Suppressor macrophage (primary cell): ENCODE results near the gene COL8A2.

ENCODE experiments used
- DNase-seq, 4 experiments: peaks; one replicate each; pipeline ENCODE4 v3.0.0-alpha.2; 2020 to 2022

COL8A2 gene

DNA sequence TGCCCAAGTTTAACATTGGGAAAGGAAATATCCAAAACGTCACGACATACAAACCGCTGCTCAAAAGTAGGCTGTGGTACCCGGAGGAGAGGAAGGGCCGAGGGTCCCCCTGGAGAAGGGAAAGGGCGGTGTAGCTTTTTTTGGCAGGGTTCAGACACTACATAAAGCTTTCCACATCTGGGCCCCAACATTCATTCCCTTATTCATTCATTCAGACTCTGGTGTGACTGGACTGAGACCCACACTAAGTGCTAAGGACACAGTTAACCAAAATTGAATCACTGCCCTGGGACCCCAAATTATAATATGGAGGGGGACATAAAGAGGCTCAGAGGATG, 10.3 kb upstream of the COL8A2 start:
- no peak for DNase-seq

DNA sequence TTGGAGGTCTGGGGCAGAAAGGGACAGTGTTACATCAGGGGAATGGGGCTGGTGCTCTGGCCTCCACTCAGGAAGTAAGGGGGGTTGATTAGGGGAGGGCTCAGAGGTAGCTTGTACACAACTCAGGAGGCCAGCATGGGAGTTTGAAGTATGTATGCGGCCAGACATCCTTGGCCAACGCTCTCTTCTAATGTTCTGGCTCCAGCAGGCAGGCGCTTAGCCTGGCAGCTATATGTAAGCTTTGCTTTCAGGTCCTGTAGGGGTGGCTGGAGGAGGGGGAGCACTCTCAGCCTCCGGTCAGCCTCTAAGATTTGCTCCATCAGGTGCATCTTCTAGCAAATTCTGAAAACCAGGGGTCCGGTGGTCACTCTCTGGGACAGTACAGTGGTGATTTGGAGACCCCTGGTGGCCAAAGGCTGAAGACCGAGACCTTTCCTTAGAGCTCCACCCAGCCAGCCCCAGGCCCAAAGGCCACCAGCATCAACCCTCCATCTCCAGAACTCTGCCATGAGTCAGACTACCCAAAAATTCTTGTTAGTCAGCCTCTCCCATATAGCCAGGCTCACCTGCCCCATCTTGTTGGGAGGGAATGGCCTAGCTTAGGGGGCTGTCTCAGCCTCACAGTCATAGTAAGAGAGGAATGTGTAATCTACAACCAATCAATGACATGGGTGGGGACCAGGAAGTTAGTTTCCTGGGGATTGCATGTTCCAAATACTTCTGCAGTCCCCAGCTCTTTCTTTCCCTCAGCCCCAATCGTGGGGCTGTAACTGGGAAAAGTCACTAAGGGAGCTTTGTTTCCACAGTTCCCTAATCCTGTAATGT, 9.7 kb upstream of the COL8A2 start:
- peak; percentile 58 to 75 (median 72) for DNase-seq

DNA sequence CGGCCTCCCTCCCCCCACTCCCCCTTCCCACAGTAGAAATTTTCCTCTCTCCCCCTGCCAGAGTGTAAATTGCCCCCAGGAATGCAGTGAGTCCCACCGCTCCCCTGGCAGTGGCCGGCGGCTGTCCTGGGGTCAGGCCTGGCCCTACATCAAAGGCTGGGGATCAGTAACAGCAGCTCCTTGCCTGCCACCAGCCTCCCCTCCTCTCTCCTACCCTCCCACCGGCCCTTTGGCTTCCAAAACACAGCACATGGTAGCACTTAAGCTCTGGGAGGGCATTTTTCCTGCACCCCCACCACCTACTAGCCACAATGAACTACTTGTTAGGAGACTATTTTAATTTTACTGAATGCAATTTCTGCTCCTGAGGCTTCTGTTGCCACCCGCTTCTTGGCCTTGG, 9.0 kb upstream of the COL8A2 start:
- DNase-seq, result no peak

DNA sequence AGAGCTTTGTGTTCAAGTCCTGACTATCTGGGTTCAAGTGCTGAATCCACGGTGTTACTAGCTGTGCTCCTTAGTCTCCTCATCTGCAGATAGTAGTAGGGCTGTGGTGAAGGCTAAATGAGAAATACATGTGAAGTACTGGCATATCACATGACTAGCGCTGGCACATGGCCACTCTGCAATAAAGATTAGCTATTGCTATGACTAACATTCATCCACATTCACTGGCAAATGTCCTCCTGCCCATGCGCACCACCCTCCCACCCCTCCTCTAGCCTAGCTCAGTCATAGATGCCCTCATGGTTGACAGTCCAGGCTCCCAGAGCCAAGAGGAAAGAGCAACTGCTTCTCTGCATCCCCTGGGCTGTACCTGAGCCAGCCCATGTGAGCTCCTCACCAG, 8.5 kb upstream of the COL8A2 start:
- DNase-seq, result peak; percentile 56 to 76 (median 68)

DNA sequence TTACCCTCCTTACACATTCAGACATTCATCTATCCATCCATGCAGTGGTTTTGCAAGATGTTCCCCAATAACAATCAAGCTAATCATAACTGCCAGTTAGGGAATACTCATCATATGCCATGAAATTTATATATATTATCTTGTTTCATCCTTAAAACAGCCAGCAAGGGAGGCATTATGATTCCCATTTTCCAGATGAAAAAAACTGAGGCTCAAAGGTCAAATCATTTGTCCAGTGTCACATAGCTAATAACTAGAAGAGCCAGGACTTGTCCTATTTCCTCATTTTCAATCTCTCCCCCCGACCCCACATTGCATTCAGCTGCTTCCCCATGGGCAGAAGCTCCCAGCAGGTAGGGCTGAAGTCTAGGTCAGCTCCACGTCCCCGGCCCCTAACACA, 7.0 kb upstream of the COL8A2 start:
- DNase-seq, result no peak

DNA sequence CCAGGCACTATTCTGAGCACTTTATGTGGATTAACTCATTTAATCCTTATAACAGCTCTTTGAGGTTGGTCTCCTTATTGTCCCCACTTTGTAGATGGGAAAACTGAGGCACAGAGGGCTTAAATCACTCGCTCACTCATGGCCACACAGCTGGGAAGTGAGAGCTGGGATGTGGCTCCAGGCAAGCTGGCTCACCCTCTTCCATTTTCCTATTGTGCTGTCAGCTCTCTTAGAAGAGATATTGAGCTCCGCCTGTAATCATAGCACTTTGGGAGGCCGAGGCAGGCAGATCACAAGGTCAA, 3.8 kb upstream of the COL8A2 start:
- DNase-seq, result no peak

DNA sequence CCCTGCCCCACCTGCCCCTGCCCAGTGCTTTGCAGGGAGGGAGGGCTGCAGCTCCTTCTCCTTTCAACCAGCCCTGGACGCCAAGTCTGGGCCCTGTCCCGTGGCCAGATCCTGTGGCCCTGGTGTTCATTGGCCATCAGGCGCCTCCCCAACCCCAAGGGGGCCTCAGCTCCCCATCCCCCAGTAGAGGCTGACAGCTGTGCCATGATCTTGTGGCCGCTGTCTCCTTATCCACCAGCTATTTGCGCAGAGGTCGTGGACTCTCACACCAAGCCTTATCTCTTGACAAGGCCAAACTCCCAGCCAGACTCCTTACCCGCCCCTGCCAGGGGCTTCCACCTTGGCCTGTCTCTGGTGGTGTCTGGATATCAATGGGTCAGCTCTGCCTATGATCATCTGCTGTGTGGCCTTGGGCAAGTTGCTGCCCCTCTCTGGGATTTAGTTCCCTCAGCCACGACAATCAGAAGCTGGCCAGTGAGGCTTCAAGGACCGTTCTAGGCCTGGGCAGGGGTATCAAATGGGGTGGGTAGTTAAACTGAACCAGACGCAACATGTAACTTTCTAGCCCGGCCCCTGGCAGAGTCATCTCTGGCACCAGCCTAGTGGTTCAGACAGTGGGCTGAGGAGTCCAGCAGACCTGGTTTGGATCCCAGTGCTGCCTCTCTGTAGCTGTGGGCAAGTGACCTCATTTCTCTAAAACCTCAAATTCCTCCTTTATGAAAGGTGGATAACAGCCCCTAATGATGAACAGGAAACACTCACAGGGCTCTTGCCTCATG, 3.3 kb upstream of the COL8A2 start:
- DNase-seq, result no peak

DNA sequence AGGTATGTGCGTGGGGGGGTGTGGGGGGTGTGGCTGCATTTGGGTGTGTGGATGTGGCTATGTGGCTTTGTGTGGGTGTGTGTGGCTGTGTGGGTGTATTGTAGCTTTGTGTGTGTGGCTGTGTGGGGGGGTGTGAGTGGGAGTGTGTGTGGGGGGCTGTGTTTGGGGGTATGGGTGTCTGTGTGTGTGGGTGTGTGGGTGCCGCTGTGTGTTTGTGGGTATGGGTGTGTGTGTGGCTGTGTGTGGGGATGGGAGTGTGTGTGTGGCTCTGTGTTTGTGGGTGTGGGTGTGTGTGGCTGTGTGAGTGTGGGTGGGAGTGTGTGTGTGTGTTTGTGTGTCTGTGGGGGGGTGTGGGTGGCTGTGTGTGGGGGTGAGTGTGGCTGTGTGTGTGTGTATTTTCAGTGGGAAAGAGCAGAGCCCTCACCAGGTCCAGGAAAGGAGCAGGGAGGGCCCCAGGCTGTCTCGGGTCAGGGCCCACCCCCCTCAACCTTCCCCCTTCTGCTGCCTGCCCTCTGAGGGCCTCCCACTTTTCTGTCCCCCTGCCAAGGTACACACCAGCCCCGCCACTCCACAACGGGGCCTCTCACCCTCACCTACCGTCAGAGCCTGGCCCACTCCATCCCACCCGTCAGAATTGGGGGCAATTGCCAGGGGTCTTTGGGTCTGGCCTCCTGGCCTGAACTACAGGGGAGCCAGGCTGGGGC, 1.9 kb upstream of the COL8A2 start:
- DNase-seq, result no peak

DNA sequence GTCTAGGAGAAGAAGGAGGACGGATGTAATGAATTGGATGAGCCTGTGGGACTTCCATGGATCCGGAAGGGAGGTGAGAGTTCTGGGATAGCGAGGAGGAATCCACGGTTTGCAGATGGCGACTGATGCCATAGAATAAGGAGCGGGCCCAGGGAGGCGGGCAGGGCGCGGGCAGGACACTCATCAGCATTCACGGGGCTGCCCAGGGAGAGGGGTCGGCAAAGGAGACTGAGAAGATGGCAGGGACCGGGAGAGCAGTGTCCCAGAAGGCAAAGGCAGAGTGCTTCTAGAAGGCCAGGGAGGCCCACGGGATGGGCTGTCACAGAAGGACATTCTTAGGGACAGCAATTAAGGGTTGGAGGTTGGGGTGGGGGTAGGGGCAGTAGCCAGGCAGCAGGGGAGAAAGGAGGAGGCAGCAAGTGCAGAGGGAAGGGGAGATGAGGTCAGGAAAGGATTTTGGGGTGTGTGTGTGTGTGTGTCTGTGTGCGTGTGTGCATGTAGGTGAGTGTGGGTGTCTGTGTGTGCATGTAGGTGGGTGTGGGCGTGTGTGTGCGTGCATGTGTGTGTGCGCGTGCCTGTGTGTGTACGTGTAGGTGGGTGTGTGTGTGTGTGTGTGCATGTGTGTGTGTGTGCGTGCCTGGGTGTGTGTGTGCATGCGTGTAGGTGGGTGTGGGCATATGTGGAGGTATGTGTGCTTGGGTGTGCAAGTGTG, 1.1 kb upstream of the COL8A2 start:
- no peak for DNase-seq

DNA sequence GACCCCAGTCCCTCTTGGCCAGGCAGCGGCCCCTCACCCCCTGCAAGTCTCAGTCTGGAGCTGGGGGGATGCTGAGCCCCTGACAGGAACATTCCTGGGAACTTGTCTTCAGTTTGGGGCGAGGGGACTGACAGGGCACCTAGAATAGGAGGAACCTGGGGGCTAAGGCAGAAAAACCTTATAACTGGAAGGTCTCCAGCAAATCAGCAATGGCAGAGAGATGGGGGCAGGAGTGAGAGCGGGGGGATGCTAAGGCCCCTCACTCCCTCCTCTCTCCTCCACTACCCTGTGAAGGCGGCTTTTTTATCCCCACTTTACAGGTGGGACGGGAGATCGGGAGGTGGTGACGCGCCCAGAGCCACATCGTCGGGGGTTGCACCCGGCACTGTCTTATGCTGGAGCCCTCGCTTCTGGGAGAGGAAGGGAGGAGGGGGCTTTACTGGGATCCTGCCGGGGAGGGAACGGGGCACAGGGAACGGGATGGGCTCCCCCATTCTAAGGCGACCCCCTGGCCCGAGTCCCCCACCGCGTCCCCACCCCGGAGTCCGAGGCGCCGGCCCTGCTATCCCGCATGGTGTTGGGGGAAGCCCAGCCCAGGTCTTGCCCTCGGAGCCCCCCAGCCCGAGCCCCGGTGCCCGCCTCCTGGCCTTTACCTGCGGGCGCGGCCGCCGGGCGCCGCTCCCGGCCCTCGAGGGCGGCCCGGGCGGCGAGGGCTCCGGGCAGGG, 456 bp downstream of the COL8A2 start:
- no peak for DNase-seq

DNA sequence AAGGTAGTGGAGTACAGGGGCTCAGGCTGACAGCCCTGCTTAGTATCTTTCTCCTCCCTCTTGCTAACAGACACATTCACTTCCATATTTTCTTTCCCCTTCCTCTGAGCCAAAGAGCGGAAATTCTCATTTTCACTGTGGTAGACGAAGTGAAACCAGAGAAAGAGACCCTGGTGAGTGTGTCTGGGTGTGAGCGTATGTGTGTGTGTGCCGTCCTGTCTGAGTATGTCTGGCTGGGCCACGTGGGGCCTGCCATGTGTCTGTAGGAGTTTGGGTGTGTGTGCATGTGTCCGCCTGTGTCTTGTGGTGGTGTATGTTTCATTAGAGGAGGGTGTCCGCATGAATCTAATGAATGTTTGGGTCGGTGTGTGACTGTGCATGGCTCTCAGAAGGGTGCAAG, 1.7 kb downstream of the COL8A2 start:
- peak; percentile 86 to 93 (median 89) for DNase-seq

DNA sequence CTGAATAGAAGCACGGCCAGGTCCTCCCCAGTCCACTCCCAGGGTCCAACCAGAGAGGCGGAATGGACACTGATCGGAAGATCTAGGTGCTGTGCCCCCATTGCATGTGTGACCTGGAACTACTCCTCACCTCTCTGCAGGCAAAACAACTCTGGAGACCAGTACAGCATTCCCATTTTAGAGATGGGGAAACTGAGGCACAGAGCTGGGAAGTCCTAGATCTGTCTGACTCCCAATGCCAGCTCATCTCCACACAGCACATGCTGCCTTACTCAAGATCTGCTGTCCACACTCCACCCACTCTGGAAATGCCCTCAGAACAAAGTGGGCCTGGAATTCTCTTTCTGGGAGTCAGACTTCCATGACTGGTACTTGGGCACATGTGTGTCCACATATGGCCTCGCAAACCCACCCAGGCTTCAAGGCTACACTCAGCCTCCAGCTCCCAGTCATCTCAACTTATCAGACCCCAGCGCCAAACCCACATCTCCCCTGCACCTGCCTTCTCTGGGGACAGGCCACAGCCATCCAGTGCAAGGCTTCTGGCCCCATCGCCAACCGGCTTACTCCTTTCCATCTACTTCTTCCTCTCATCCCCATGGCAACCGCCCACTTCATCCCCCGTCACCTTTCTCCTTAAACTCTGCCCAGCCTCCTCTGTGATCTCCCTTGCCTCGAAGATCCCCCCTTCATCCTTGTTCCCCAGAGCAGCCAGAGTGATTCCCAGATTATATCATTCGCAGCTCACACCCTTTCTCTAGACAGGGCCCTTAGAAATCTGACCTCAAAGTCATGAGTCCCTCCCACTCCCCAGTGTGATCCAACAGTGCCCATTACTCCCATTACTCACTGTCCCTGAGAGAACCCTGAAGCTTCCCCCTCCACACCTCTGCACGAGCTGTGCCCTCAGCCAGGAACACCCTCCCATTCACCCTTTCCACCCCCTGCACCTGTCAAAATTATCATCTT, 2.7 kb downstream of the COL8A2 start:
- peak in 3 of 4 experiments; percentile 74 to 82 (median 79) for DNase-seq

DNA sequence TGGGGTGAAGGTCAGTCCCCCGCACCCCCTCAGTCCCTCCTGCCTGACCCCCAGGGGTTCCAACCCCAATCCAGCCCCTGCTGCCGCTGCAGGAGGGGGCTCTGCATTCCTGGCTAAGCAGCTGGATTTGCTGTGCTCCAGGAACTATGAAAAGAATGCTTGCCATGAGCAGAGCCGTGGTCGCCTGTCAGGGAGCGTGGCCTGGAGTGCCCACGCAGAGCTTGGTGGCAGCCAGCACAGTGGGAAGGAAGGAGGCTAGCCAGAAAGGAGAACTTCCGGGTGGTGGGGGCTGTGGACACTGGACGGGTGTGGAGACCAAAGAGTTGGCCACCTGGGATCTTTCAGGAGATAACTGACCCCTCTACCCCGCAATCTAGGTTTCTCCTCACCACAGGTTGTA, 5.6 kb downstream of the COL8A2 start:
- peak; percentile 69 to 87 (median 82) for DNase-seq

DNA sequence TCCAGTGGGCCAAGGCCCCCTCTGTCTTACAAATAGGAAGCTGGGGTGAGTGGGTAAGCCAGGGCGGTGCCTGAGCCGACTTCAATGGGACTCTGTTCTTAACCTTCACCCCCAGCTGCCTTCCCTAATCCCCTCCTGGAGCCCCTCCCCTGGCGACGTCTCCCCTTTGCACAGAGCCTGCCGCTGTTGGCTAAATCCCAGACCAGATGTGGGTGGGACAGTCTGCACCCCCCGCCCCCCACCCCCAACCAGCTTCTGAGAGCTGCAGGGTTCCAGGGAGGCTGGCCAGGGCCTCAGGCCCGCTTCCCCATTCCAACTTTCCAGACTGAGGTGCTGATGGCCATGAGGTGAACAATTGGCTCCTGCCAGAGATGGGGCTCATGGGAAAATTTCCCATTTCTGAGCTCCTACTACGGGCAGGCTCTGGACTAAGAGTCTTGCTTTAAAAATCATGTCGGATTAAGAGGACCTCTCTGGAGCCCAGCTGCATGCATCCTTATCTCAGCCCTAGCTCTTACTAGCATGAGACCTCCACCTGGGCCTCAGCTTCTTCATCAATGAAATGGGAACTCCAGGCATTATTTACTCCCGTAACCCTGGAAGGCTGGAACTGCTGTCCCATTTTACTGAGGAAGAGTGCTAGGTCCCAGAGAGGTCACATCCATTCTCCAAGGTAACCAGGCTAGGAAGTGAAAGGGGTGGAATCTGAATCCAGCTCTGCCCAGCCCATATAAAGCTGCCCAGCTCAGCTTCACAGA, 6.4 kb downstream of the COL8A2 start:
- DNase-seq, result no peak

DNA sequence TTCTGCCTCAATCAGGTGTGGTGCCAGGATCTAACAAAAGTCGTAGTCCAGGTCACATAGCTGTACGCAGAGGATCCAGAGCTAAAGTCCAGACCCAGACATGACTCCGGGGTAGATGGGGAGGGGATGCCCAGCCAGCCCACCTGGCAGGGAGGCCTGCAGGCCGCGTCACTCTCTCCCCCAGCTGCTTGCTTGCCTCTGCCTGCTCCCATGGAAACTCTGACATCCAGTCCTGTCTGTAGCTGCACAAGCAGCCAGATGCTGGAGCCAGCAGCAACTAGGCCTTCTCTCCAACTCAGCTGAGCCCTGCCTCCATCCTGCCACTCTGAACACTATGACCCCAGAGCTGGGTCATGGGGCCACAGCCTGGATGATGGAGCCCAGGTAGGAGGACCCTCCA, 8.1 kb downstream of the COL8A2 start:
- no peak for DNase-seq

DNA sequence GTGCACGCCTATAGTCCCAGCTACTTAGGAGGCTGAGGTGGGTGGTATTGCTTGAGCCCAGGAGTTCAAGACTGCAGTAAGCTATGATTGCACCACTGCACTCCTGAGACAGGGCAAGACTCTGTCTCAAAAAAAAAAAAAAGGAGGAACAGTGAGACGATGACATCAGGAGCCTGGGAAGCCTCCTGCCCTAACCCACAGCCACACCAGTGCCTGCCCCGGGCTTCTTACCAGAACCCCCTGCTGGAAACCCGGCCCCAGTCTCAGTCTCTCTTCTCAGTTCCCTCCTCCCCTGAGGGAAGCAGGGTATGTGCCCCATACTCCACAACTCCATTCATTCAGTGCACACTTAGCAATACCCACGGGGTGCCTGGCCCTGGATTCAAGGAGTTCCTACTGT, 9.1 kb downstream of the COL8A2 start:
- DNase-seq, result peak; percentile 66 to 87 (median 85)

DNA sequence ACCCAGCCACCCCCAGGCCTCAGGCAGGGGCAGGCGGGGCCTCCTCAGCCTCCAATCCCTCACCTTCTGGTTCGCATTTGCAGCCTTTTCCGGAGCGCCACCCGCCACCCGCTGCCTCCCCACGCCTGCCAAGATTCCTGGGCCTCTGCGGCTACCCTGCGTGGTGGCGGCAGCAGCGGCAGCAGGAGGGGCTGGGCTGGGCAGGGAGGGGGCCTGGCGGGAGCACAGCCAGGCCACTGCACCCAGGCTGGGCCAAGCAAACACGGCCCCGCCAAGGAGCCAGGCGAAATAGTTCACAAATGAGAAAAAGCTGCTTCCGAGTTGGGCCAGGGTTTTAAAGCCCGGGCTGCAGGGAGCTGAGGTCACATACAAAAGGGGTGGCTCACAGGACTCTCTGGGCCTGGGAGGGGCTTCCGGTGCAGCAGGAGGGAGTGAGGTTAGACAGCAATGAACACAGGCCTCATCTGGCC, 9.8 kb downstream of the COL8A2 start:
- no peak for DNase-seq

DNA sequence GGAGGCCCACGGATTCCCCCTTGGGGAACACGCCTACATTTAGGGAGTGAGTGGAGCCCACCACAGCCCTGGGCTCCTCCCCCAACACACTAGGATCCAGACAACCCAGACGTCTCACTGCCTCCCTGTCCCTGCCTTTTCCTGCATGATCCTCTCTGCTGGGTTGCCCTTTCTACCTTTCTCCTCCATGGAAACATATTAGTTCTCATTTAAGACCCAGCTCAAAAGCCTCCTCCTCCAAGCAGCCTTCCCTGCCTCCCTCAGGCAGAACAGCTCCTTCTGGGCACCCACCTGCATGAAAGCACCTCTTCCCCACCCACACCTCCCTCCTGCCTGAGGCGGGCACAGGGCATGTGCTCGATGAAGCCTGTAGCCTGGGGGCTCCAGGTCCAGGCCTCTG, 10.7 kb downstream of the COL8A2 start:
- DNase-seq, result no peak

DNA sequence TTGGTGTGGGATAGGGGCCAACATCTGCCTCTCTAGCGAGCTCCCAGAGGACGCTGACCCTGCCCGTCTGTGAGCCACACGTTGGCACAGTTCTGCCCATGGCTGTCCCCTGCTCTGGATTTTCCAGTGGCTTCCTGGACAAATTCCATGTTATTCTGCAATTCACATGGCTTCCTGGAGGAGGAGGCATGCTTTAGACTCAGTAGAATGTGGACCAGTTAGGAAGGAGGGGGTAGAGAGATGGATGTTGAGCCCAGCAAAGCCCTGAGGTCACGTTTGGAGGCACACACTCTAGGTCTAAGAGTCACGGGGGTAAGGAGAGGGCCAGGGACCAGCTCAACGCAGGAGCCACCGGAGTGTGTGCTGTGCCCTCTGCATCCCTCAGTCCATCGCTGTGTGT, 12.2 kb downstream of the COL8A2 start:
- no peak for DNase-seq

DNA sequence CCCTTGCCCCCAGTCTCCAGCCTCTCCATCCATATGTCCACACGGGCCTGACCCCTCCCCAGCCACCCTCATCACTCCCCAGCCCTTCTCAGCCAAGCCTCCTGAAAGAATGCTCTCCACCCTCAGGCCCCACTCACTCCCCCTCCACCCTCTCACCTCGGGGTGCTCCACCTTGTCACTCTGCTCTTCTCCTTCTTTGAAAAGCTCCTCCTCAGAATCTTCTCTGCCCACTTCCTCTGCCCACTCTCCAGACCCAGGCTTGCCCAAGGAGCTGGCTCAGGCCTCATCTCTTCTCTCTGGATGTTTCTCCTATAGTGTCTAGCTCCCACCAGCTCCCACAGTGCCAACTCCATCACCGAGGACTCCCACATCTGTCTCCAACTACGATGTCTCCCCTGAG, 13.9 kb downstream of the COL8A2 start:
- no peak for DNase-seq
